ENCODE measurements around the gene RAET1E.

GRCh38 chr6:149918151-149918905 lies 20.4 kb upstream of the RAET1E start:
- TF ChIP-seq SP1 (IDR thresholded peaks at IDR 0.05) (no peak), FOXM1 (IDR thresholded peaks at IDR 0.05; ENCODE audit: borderline replicate concordance) (no peak)

All from HEK293T (cell line).